Hippocampal formation (tissue), 2 donors: ENCODE results near the gene UBL7.
"Not testable (repeated sequence)": the region's sequence is repeated elsewhere in the genome, so short reads cannot be mapped to it uniquely, and the experiment has no call there.

ENCODE experiments used
- DNase-seq, 2 donors: peaks; one replicate each; lab custom pipeline; 2025; lab: John Stamatoyannopoulos, UW

The UBL7 gene

GRCh38 chr15:74464216-74464615 is 3.3 kb upstream of the UBL7 start:
- no peak for DNase-seq

DNA sequence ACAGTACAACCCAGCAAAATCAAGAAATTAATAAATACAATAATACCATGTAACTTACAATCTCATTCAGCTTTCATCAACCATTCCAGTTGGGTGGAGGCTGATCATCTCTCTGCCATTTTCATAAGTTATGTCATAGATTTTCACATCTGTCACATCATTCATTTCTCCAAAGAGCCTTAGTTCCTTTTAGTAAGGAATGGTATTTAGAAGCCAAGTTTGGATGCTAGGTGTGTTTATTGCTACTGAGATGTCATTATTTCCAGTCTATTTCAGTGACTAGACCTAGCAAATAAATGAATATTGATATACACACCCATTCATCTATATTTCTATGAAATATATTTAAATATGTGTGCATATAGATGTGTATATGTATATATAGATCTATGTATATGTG is 2.7 kb upstream of the UBL7 start:
- DNase-seq: no peak

GRCh38 chr15:74461847-74462511 is 1.0 kb upstream of the UBL7 start:
- DNase-seq: no peak

DNA sequence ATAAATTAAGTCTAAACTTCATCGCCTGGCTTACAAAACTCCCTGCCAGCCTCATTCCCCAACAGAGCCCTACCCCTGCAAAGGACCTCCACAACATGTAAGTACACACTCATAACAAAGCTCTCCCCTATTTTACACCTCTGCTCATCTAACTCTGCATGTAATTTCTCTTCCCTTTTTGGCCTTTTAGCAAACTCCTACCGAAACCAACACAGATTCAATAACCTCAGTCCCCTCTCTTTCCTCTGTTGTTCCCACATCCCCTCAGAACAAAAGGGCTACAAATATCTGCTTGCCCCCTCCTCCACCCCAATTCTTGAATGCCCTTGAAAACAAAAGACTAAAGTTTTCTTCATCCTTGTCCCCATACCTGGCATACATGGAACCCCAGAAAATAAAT is 662 bp downstream of the UBL7 start:
- no peak for DNase-seq

DNA sequence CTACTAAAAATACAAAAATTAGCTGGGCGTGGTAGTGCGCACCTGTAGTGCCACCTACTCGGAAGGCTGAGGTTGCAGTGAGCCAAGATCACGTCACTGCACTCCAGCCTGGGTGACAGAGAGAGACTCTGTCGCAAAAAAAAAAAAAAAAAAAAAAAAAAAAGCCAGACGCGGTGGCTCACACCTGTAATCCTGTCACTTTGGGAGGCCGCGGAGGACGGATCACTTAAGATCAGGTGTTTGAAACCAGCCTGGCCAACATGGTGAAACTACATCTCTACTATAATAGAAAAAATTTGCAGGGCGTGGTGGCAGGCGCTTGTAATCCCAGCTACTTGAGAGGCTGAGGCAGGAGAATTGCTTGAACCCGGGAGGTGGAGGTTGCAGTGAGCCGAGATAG is 1.2 kb downstream of the UBL7 start:
- not testable (repeated sequence) for DNase-seq

GRCh38 chr15:74458473-74458872 is 2.5 kb downstream of the UBL7 start:
- no peak for DNase-seq

- not testable (repeated sequence) for DNase-seq
These were observed 3.9 kb downstream of the UBL7 start for GRCh38 chr15:74457036-74457435.

DNA sequence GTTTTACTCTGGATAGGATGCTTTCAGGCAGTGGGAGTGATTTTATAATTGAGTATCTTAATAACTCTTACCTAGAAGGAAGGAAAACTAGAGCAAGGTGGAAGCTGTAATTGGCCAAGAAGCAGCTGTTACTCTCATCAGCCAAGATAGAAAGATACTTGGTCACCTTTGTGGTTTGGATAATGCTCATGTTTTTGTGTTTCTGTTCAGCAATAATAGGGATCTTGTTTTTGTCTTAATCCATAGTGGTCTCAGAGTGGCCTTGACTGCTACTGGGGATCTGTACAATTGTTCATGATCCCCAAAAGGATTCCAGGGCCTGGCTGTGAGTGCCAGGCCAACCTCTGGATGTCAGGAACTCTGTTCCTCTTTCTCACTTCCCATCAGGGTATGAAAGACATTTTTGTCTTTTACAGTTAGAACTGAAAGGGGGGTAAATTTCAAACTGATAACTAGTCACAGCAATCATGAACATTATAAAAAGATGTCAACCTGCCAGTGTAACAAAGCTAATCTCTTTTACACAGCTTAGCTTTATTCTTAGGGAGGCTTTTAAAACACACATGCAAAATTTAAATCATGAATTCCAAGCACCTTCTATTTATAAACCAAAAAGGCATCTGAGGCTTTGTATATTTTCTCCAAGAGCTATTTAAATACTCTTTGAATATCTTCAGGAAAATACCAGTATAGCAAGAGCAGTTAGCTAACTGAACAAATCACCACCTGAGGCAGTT is 6.0 kb downstream of the UBL7 start:
- DNase-seq: no peak

- DNase-seq: no peak
These were observed 6.8 kb downstream of the UBL7 start for GRCh38 chr15:74453925-74454763.

- DNase-seq: no peak
These were observed 8.8 kb downstream of the UBL7 start for GRCh38 chr15:74451861-74452835.

DNA sequence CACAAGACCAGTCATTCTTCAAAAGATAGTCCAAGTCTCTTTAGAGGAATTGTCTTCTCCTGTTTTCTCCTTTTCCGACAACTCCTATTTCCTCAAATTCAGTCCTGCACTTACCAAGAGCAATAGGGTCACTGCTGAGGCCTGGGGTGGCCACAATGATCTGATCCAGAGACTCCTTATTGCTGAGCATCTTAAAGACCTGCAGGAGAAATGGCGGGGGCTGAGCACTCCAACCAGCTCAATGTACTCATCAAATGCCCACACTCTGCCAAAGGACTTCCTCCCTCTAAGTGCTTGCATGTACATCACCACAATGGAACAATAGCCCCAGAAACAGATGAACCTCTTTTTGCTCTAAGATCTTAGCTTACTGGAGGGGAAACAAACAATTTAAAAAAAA is 9.6 kb downstream of the UBL7 start:
- DNase-seq: no peak

- peak in 1 of 2 donors; percentile 60 for DNase-seq
These were observed 11.2 kb downstream of the UBL7 start for GRCh38 chr15:74449643-74450205.

- no peak for DNase-seq
These were observed 11.9 kb downstream of the UBL7 start for GRCh38 chr15:74449095-74449494.

DNA sequence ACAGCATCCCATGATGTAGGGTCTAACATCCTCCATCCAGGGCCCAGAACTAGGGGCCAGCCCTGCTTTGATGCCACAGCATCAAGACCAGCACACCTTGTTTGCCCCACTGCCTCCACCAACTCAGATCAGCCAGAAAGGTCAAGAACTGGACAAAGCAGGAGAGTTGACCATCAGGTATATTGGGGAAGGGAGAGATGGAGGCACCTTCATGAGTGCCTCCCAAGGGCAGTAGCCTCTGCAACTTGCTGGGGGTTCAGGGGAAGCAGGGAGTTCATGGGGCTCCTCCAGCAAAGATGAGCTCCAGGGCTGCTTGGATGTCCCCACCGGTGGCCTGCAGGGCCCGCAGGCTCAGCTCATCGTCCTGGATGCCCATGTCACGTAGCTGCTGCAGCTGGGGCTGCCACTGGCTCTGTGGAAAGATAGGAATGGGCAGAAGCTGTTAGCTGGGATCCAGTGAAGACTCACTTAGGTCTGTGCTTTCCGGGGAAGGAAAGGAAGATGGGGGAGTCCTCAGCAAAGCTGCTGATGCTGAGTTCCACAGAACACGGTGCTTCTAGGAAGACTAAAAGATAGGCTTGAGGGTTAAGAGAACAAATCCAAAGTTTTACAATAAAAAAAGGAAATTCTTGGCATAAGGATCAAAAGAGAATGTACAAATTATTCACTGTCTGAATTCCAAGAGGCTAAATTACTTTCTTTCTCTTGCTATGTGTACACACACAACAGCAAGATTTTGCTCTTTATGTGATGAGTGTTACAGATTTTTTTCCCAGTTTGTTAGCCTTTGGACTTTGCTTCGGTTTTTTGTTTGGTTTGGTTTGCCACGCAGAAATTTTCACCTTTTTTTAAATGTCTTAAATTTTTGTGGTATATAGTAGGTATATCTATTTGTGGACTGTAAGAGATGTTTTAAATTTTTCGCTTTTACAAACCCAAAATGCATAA is 14.9 kb downstream of the UBL7 start:
- DNase-seq: no peak

- no peak for DNase-seq
These were observed 16.6 kb downstream of the UBL7 start for GRCh38 chr15:74444106-74445062.

- no peak for DNase-seq
These were observed 17.7 kb downstream of the UBL7 start for GRCh38 chr15:74443100-74443909.

- DNase-seq: no peak
These were observed 18.4 kb downstream of the UBL7 start for GRCh38 chr15:74442604-74443003.

DNA sequence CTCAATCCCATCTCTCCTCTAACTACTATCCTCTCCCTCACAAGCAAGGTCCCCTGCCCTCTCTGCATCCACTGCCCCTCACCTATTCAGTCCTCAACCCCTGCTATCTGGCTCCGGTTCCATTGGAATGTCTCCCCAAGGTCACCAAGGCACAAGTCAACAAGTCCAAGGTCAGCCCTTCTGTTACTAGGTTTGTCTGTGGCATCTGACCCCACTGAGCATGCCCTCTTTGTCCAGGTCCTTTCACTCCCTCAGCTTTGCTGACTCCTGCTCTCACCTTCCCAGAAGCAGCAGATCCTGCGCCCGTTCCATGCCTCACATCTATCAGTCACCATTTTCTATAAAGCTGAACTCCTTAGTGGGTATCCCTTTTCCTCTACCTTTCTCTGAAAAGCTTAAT is 18.9 kb downstream of the UBL7 start:
- no peak for DNase-seq
